PC-9 (cell line): Measurements from ENCODE around the gene DNAAF2.

ENCODE experiments used
- CTCF ChIP-seq: fragments of 200-600 bp; sonication (generic); conservative IDR thresholded peaks from 2 replicates; pipeline ENCODE4 v1.6.1; 2017; ENCODE audit warnings: mixed run types, antibody characterized with exemption, mild to moderate bottlenecking, moderate library complexity
- EZH2 ChIP-seq: fragments of 200-600 bp; sonication (generic); IDR thresholded peaks from 2 replicates; pipeline ENCODE4 v1.8.0; 2017; ENCODE audit warnings: antibody characterized with exemption, low read depth

GRCh38 chr14:49578141-49578540 is 56.9 kb downstream of the DNAAF2 start:
- TF ChIP-seq CTCF (no peak), EZH2 (no peak)
